GM10847 (cell line): ENCODE data around the gene DMD.

ENCODE experiments used
- POLR2A ChIP-seq: IDR thresholded peaks from 2 replicates; pipeline ENCODE4 v1.6.1; 2011; ENCODE audit not compliant: insufficient read length; ENCODE audit errors: extremely low read depth

DMD gene

GRCh38 chrX:32087663-32088062 is 1123.7 kb downstream of the DMD start:
- TF ChIP-seq POLR2A = no peak

- TF ChIP-seq POLR2A = no peak
These were observed 1126.6 kb downstream of the DMD start for GRCh38 chrX:32084757-32085156.

DNA sequence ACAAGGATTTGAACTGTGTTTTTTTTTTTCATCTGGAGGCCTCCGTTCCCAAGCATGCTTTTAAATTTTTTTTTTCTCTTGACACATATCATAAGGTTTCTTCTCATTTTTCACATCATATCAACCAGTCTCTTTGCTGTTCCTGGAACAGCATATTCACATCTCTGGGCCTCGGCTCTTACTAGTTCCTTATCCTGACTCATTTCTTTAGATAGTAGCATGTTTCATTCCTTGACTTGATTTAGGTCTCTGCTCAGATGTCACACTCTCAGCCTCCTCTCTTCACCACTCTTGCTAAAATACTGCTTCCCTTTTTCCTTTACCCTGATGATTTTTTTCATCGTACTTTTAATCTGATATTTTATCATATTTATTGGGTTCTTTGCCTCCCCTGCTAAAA is 1163.1 kb downstream of the DMD start:
- TF ChIP-seq POLR2A = no peak

DNA sequence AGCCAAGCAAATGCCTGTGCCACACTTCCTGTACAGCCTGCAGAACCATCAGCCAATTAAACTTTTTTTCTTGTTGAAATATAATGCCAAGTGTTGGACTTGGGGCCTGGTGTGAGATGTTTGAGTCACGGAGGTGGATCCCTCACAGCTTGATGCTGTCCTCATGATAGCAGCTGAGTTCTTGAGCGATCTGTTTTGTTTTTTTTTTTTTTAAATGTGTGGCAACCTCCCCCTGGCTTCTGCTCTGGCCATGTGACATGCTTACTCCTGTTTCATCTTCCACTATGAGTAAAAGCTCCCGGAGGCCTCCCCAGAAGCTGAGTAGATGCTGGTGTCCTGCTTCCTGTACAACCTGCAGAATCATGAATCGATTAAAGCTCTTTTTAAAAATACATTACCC is 1166.2 kb downstream of the DMD start:
- TF ChIP-seq POLR2A = no peak

- TF ChIP-seq POLR2A = no peak
These were observed 1170.2 kb downstream of the DMD start for GRCh38 chrX:32041181-32041580.

DNA sequence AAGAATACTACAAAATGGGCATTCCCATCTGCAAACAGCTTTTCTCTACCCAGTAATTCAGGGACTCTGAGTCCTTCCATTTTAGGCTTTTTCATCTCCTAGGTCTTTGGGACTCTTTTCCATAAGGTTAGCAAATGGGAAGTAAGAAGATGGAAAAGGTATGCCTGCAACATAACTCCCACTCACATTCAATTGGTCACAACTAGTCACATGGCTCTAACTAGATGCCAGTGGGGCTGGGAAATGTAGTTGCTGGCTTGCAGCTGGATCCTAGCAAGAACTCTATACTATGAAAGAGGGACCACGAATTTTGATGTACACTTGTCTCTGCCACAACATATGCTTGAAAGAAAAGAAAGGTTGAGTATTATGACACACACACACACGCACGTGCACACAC is 1184.6 kb downstream of the DMD start:
- TF ChIP-seq POLR2A = no peak

DNA sequence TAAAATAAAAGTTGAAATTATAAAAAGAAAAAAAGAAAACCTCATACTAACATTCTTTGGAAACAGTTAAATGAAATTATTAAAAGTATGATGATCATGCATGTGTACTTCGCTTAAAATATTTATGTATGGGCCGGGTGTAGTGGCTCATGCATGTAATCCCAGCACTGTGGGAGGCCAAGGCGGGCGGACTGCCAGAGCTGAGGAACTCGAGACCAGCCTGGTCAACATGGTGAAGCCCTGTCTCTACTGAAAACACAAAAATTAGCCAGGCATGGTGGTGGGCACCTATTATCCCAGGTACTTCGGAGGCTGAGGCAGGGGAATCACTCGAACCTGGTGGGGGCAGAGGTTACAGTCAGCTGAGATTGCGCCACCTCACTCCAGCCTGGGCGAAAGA is 1187.3 kb downstream of the DMD start:
- no peak for TF ChIP-seq POLR2A

DNA sequence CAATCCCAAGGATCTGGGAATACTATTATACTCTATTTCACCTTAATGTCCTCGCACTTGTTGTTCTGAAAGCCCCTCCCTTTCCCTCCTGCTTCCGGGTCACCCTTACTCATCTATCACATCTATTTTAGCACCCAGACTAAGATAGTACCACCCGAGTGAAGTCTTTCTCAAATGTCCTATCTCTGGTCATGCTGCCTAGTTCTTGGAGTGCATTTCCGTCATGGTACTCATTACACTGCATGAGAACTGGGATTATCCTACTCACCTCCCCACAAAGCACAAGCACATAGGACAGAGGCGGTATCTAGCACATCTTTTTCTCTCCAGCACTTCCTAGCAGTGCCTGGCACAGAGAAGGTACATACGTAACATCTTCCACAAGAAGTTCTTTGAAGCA is 1195.2 kb downstream of the DMD start:
- no peak for TF ChIP-seq POLR2A

DNA sequence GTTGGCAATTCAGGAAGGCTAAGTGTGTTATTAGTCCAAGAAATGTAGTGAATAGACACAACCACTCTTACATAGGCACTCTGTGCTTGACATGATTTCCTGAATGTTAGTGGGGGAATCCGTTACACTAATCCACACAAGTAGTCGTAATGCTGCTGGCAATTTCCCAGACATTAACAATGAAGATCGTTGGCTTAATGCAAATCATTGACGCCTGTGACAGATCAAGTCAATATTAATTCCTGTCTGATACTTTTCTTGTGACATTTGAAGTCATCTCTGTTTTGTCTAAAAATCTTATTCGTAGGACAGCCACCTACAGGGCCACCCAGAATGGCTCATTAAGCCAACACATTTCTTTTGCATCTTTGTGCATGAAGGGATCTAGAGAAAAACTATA is 1200.4 kb downstream of the DMD start:
- TF ChIP-seq POLR2A = no peak

GRCh38 chrX:32010212-32010611 is 1201.1 kb downstream of the DMD start:
- TF ChIP-seq POLR2A = no peak

GRCh38 chrX:31993637-31994036 is 1217.7 kb downstream of the DMD start:
- no peak for TF ChIP-seq POLR2A

- TF ChIP-seq POLR2A = no peak
These were observed 1222.4 kb downstream of the DMD start for GRCh38 chrX:31988975-31989374.

DNA sequence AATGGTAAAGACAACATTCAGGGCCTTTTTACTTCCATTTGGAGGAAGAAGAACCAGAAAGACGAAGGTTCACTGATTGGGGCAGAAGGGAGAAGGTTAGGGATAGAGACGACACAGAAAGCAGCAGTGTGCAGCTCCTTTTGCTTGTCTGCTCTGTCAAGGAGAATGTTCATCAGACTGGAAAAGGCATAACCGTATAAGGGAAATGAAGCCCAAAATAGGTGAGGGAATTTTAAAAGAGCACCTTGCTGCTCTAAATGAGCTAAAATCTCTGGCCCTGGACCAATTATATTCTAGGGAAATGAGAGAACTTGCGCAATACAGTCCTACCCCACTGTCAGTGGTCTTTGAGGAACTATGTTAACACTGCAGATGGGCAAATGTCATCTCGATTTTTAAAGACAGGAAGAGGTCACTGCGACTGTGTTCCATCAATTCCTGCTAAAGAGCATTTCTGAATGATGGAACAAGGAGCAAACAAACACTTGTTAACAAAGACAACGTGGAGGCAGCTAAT is 1229.7 kb downstream of the DMD start:
- TF ChIP-seq POLR2A = no peak

DNA sequence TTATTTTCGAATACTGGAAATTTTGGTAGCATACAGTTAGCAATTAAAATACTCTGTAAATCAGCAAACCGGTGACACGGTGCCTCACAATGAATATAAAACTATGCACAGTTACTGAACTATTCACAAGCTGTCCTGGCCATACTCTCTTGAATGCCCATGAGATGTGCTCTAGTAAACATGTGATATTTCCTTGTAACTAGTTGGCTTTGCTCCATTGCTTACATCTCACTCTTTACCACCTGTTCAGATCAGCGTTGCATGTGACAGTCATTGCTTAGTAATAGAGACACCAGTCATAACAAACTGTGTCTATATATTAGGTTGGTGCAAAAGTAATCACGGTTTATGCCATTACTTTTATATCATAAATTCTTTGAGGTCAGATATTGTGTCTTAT is 1241.6 kb downstream of the DMD start:
- TF ChIP-seq POLR2A = no peak

DNA sequence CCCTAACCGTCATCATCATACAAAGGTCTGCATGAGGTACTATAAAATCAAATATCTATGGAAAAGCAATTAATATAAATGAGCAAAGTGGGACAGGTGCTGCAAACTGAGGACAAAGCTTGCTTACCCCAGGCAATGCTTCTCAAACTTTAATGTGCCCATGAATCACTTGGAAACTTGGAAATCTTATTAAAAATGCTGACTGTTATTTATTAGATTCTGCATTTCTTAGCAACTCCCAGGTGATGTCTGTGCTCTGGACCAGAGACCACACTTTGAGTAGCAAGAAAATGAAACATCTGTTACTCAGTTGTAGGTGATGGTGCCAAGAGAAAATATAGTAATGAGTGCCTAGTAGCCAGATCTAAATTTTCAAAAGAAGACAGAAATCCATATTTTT is 1249.1 kb downstream of the DMD start:
- TF ChIP-seq POLR2A = no peak

DNA sequence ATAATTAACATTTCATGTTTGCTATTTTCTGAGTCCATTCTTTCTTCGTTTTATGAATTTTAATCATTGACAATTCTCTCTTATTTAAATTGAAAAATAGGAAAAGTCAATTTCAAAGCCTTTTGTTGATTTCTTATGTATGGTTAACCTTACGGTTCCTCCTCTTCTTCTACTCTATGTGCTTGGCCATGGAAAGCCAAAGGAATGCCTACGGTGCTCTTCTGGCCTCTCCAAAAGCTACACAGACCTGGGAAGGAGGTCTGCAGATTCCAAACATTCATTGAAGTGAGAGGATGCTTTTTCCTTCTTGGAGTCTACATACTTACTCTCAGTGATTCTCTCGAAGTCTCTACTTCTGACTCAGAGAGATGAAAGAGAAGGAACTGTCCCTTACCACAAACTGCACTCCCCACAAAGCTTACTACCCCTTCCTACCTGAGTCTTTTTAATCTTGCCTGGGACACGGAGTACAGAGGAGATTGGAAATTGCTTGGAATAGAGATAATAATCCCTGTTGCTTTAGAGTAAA is 1276.4 kb downstream of the DMD start:
- TF ChIP-seq POLR2A = no peak

- TF ChIP-seq POLR2A = no peak
These were observed 1277.3 kb downstream of the DMD start for GRCh38 chrX:31934015-31934414.

- no peak for TF ChIP-seq POLR2A
These were observed 1278.6 kb downstream of the DMD start for GRCh38 chrX:31932769-31933168.
